HG03469 (cell line): ENCODE results near the gene PTPRN2.

Source experiments
- ATAC-seq: cut with Tn5 transposase; IDR thresholded peaks from one replicate; pipeline ENCODE4 v1.9.1; 2021; ENCODE audit warnings: mild to moderate bottlenecking, moderate library complexity, moderate number of reproducible peaks; ENCODE audit not compliant: unreplicated experiment

Gene PTPRN2

GRCh38 chr7:157870644-157871290 is 716.9 kb downstream of the PTPRN2 start:
- no peak for ATAC-seq

- no peak for ATAC-seq
These were observed 717.8 kb downstream of the PTPRN2 start for GRCh38 chr7:157869793-157870192.

GRCh38 chr7:157867685-157868305 is 719.8 kb downstream of the PTPRN2 start:
- ATAC-seq = no peak

GRCh38 chr7:157866336-157866924 is 721.2 kb downstream of the PTPRN2 start:
- no peak for ATAC-seq

GRCh38 chr7:157865351-157866165 is 722.1 kb downstream of the PTPRN2 start:
- no peak for ATAC-seq

GRCh38 chr7:157864911-157865310 is 722.7 kb downstream of the PTPRN2 start:
- no peak for ATAC-seq

GRCh38 chr7:157863906-157864810 is 723.5 kb downstream of the PTPRN2 start:
- no peak for ATAC-seq

- no peak for ATAC-seq
These were observed 724.4 kb downstream of the PTPRN2 start for GRCh38 chr7:157863176-157863575.

- no peak for ATAC-seq
These were observed 724.9 kb downstream of the PTPRN2 start for GRCh38 chr7:157862731-157863130.

- ATAC-seq = no peak
These were observed 726.1 kb downstream of the PTPRN2 start for GRCh38 chr7:157861551-157861950.

- ATAC-seq = no peak
These were observed 726.6 kb downstream of the PTPRN2 start for GRCh38 chr7:157861031-157861491.

- no peak for ATAC-seq
These were observed 727.2 kb downstream of the PTPRN2 start for GRCh38 chr7:157860406-157860805.

- no peak for ATAC-seq
These were observed 727.7 kb downstream of the PTPRN2 start for GRCh38 chr7:157859915-157860314.

- ATAC-seq = no peak
These were observed 730.0 kb downstream of the PTPRN2 start for GRCh38 chr7:157857578-157858075.

- no peak for ATAC-seq
These were observed 730.6 kb downstream of the PTPRN2 start for GRCh38 chr7:157856873-157857577.

GRCh38 chr7:157855452-157856213 is 732.0 kb downstream of the PTPRN2 start:
- no peak for ATAC-seq

GRCh38 chr7:157855016-157855415 is 732.6 kb downstream of the PTPRN2 start:
- ATAC-seq = no peak

- no peak for ATAC-seq
These were observed 733.3 kb downstream of the PTPRN2 start for GRCh38 chr7:157854066-157854891.
